KMS-11 (cell line): ENCODE data around the gene FYB1.

Experiments
- H2AFZ ChIP-seq: fragments of 200-600 bp; sonication (generic); 2 replicates; pipeline ENCODE4 v1.6.1; 2016; ENCODE audit warnings: antibody characterized with exemption, mixed run types, low read depth
- H3K27ac ChIP-seq: fragments of 200-600 bp; sonication (generic); 2 replicates; pipeline ENCODE4 v1.6.1; 2016; ENCODE audit warnings: mild to moderate bottlenecking, mixed run types
- H3K27me3 ChIP-seq: fragments of 200-600 bp; sonication (generic); 2 replicates; pipeline ENCODE4 v1.6.1; 2017; ENCODE audit warnings: mild to moderate bottlenecking, low read depth, mixed run types, moderate library complexity; ENCODE audit not compliant: insufficient read depth
- H3K36me3 ChIP-seq: fragments of 200-600 bp; sonication (generic); 2 replicates; pipeline ENCODE4 v1.6.1; 2017; ENCODE audit warnings: mild to moderate bottlenecking, mixed run types; ENCODE audit not compliant: insufficient read depth
- H3K4me1 ChIP-seq: fragments of 200-600 bp; sonication (generic); 2 replicates; pipeline ENCODE4 v1.6.1; 2016; ENCODE audit warnings: mild to moderate bottlenecking, low read depth, mixed run types; ENCODE audit not compliant: poor library complexity, severe bottlenecking
- H3K4me2 ChIP-seq: fragments of 200-600 bp; sonication (generic); 2 replicates; pipeline ENCODE4 v1.7.0; 2016; ENCODE audit warnings: mild to moderate bottlenecking, mixed run types
- H3K4me3 ChIP-seq: fragments of 200-600 bp; sonication (generic); IDR thresholded peaks from 2 replicates; pipeline ENCODE4 v1.6.1; 2017; ENCODE audit warnings: low read depth, low read length, mixed read lengths; ENCODE audit not compliant: insufficient read depth
- H3K79me2 ChIP-seq: fragments of 200-600 bp; sonication (generic); 2 replicates; pipeline ENCODE4 v1.6.1; 2016; ENCODE audit warnings: low read depth, mixed run types; ENCODE audit not compliant: insufficient read depth
- H3K9ac ChIP-seq: fragments of 200-600 bp; sonication (generic); 2 replicates; pipeline ENCODE4 v1.6.1; 2016; ENCODE audit warnings: mild to moderate bottlenecking, mixed run types
- H4K20me1 ChIP-seq: fragments of 200-600 bp; sonication (generic); 2 replicates; pipeline ENCODE4 v1.6.1; 2016; ENCODE audit warnings: mild to moderate bottlenecking, mixed run types; ENCODE audit not compliant: insufficient read depth
- TF ChIP-seq, protein P1 (sequence below): fragments of 200-600 bp; sonication (generic); conservative IDR thresholded peaks from 2 replicates; pipeline ENCODE4 v1.6.1; 2017; ENCODE audit warnings: low read depth, mild to moderate bottlenecking, antibody characterized with exemption, low read length, moderate library complexity, mixed read lengths

FYB1 gene

DNA sequence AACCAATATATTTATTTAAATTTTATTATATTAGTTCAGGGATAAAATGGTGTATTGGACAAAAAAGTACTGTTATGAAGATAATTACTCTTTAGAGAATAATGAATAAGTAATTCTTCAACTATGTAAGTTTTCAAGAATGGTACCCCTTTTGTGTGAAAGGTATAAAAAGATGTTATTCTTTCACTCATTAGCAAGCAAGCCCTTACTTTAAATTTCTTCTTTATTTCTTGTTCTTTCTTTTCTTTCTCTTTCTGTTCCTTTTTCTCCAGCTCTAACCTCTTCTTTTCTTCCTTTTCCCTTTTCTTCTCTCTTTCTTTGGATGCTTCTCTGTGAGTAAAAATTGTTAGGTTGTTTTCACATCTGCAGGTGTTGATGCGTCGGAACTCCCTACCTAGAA, 82.0 kb downstream of the FYB1 start:
- Histone ChIP-seq H4K20me1 (no peaks in the 10 kb centered on the region), H3K79me2 (no peaks in the 10 kb centered on the region), H3K9ac (no peak overlapping the region), H3K36me3 (no peaks in the 10 kb centered on the region), H3K27ac (no peak overlapping the region), H3K4me2 (no peak overlapping the region), H2AFZ (no peak overlapping the region), H3K4me3 (no peak overlapping the region), H3K27me3 (no peaks in the 10 kb centered on the region), H3K4me1 (no peaks in the 10 kb centered on the region)
- TF ChIP-seq, protein P1, sequence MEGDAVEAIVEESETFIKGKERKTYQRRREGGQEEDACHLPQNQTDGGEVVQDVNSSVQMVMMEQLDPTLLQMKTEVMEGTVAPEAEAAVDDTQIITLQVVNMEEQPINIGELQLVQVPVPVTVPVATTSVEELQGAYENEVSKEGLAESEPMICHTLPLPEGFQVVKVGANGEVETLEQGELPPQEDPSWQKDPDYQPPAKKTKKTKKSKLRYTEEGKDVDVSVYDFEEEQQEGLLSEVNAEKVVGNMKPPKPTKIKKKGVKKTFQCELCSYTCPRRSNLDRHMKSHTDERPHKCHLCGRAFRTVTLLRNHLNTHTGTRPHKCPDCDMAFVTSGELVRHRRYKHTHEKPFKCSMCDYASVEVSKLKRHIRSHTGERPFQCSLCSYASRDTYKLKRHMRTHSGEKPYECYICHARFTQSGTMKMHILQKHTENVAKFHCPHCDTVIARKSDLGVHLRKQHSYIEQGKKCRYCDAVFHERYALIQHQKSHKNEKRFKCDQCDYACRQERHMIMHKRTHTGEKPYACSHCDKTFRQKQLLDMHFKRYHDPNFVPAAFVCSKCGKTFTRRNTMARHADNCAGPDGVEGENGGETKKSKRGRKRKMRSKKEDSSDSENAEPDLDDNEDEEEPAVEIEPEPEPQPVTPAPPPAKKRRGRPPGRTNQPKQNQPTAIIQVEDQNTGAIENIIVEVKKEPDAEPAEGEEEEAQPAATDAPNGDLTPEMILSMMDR: no peak

DNA sequence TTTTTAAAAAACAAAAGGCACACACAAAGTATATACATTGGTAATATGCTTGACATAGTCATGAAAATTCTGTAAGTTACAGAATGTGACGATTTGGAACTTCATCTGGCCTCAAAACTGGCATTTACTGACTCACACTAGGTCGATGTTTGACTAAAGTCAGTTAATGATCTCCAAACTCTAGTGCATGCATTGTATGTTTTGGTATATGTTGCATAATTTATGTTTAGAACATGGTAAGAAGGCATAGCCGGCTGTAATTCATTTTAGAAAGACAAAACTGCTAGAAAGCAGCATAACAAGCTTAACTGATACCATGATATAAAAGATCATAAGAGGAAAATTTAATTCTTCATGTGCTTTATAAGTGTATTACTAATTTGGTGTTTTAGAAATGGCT, 86.6 kb downstream of the FYB1 start:
- Histone ChIP-seq H2AFZ (no peak overlapping the region), H4K20me1 (no peaks in the 10 kb centered on the region), H3K4me1 (peaks cover 5% of the 10 kb centered on the region), H3K9ac (no peak overlapping the region), H3K36me3 (no peaks in the 10 kb centered on the region), H3K79me2 (no peaks in the 10 kb centered on the region), H3K4me2 (no peak overlapping the region), H3K4me3 (no peak overlapping the region), H3K27ac (no peak overlapping the region), H3K27me3 (no peaks in the 10 kb centered on the region)
- TF ChIP-seq, protein P1: no peak

DNA sequence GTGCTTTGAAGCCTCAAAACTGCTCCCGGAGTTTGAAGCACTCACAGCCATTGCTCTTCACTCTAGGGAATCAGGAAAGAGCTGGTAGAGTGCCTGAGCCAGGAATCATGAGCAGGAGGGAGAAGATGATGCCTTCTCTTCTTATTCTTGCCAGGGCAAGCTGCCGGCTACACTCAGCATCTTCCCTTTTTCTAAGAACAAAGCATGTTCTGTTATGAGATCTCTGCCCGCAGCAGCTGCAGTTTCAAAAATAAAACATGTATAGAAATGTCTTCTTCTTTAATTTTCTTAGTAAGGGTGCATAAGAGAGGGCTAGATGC, 87.3 kb downstream of the FYB1 start:
- Histone ChIP-seq H3K4me2 (no peak overlapping the region), H3K27ac (no peak overlapping the region), H3K36me3 (no peaks in the 10 kb centered on the region), H3K4me1 (peaks cover 5% of the 10 kb centered on the region), H3K27me3 (no peaks in the 10 kb centered on the region), H4K20me1 (no peaks in the 10 kb centered on the region), H3K4me3 (no peak overlapping the region), H3K79me2 (no peaks in the 10 kb centered on the region), H3K9ac (no peak overlapping the region), H2AFZ (no peak overlapping the region)
- TF ChIP-seq, protein P1: no peak

- H3K79me2 ChIP-seq: no peaks in the 10 kb centered on the region
- no peaks in the 10 kb centered on the region for H4K20me1 ChIP-seq
- no peak overlapping the region for H3K4me3 ChIP-seq
- no peak overlapping the region for H3K27ac ChIP-seq
- H3K4me1 ChIP-seq: peaks cover 5% of the 10 kb centered on the region
- no peak overlapping the region for H3K9ac ChIP-seq
- no peak overlapping the region for H3K4me2 ChIP-seq
- TF ChIP-seq, protein P1: no peak
- no peaks in the 10 kb centered on the region for H3K36me3 ChIP-seq
- H3K27me3 ChIP-seq: no peaks in the 10 kb centered on the region
- no peak overlapping the region for H2AFZ ChIP-seq
These were observed 87.9 kb downstream of the FYB1 start for GRCh38 chr5:39131210-39132127.
